ENCODE measurements around the gene CARD18.

CARD18 gene

GRCh38 chr11:105142167-105142566 lies 2.6 kb upstream of the CARD18 start:
- Histone ChIP-seq H3K27me3 (replicated peaks; ENCODE audit: insufficient read depth, low read length) (no peaks in the 10 kb centered on the region), H4K20me1 (ENCODE audit: insufficient read depth, low read length) (no peaks in the 10 kb centered on the region), H3K9me2 (replicated peaks; ENCODE audit: insufficient read depth, low read length) (no peaks in the 10 kb centered on the region), H3K9me3 (replicated peaks; ENCODE audit: insufficient read depth, low read length) (no peaks in the 10 kb centered on the region), H3K36me3 (replicated peaks; ENCODE audit: insufficient read depth, low read length) (no peaks in the 10 kb centered on the region), H3K4me3 (ENCODE audit: low read length) (no peak overlapping the region), H3F3A (ENCODE audit: insufficient read depth, low read length) (no peaks in the 10 kb centered on the region), H3K4me1 (ENCODE audit: low read length) (no peaks in the 10 kb centered on the region), H3K9ac (ENCODE audit: low read length) (no peak overlapping the region), H3K4me2 (ENCODE audit: low read depth, low read length) (no peak overlapping the region), H3K79me2 (ENCODE audit: low read length) (no peaks in the 10 kb centered on the region), H3K27ac (ENCODE audit: low read length) (no peak overlapping the region), H2AFZ (ENCODE audit: low read length) (no peak overlapping the region)
- no peak for DNase-seq
- TF ChIP-seq EZH2 (optimal IDR thresholded peaks at IDR 0.05; ENCODE audit: low read depth, low read length) = no peak
- TF ChIP-seq CTCF (IDR thresholded peaks at IDR 0.05; ENCODE audit: low read length) = no peak
- no peak for TF ChIP-seq EZH2phosphoT487 (IDR thresholded peaks at IDR 0.05; ENCODE audit: low read length)

GRCh38 chr11:105137286-105137685 lies 2.3 kb downstream of the CARD18 start:
- no peaks in the 10 kb centered on the region for H3K9me2 ChIP-seq (replicated peaks; ENCODE audit: insufficient read depth, low read length)

GRCh38 chr11:105135883-105136282 lies 3.7 kb downstream of the CARD18 start:
- H3K79me2 ChIP-seq (ENCODE audit: low read length) = no peaks in the 10 kb centered on the region
- no peak overlapping the region for H3K4me3 ChIP-seq (ENCODE audit: low read length)
- H4K20me1 ChIP-seq (ENCODE audit: insufficient read depth, low read length) = no peaks in the 10 kb centered on the region
- no peak overlapping the region for H2AFZ ChIP-seq (ENCODE audit: low read length)
- no peak overlapping the region for H3K9ac ChIP-seq (ENCODE audit: low read length)
- TF ChIP-seq CTCF (IDR thresholded peaks at IDR 0.05; ENCODE audit: low read length) (no peak), EZH2 (optimal IDR thresholded peaks at IDR 0.05; ENCODE audit: low read depth, low read length) (no peak), EZH2phosphoT487 (IDR thresholded peaks at IDR 0.05; ENCODE audit: low read length) (no peak)
- H3K27me3 ChIP-seq (replicated peaks; ENCODE audit: insufficient read depth, low read length) = no peaks in the 10 kb centered on the region
- DNase-seq = no peak
- no peaks in the 10 kb centered on the region for H3K36me3 ChIP-seq (replicated peaks; ENCODE audit: insufficient read depth, low read length)
- H3K4me2 ChIP-seq (ENCODE audit: low read depth, low read length) = no peak overlapping the region
- no peaks in the 10 kb centered on the region for H3K4me1 ChIP-seq (ENCODE audit: low read length)
- H3F3A ChIP-seq (ENCODE audit: insufficient read depth, low read length) = no peaks in the 10 kb centered on the region
- no peaks in the 10 kb centered on the region for H3K9me3 ChIP-seq (replicated peaks; ENCODE audit: insufficient read depth, low read length)
- no peaks in the 10 kb centered on the region for H3K9me2 ChIP-seq (replicated peaks; ENCODE audit: insufficient read depth, low read length)
- no peak overlapping the region for H3K27ac ChIP-seq (ENCODE audit: low read length)

More at GRCh38 chr11:105137286-105137685, 2.3 kb downstream of the CARD18 start:
- Histone ChIP-seq H3K9me3 (replicated peaks; ENCODE audit: insufficient read depth, low read length) (no peaks in the 10 kb centered on the region), H3K79me2 (ENCODE audit: low read length) (no peaks in the 10 kb centered on the region), H3K9ac (ENCODE audit: low read length) (no peak overlapping the region), H3F3A (ENCODE audit: insufficient read depth, low read length) (no peaks in the 10 kb centered on the region), H2AFZ (ENCODE audit: low read length) (no peak overlapping the region), H3K36me3 (replicated peaks; ENCODE audit: insufficient read depth, low read length) (no peaks in the 10 kb centered on the region), H3K4me2 (ENCODE audit: low read depth, low read length) (no peak overlapping the region), H4K20me1 (ENCODE audit: insufficient read depth, low read length) (no peaks in the 10 kb centered on the region), H3K4me1 (ENCODE audit: low read length) (no peaks in the 10 kb centered on the region), H3K4me3 (ENCODE audit: low read length) (no peak overlapping the region), H3K27me3 (replicated peaks; ENCODE audit: insufficient read depth, low read length) (no peaks in the 10 kb centered on the region), H3K27ac (ENCODE audit: low read length) (no peak overlapping the region)
- TF ChIP-seq EZH2phosphoT487 (IDR thresholded peaks at IDR 0.05; ENCODE audit: low read length) = no peak
- TF ChIP-seq CTCF (IDR thresholded peaks at IDR 0.05; ENCODE audit: low read length) = no peak
- no peak for TF ChIP-seq EZH2 (optimal IDR thresholded peaks at IDR 0.05; ENCODE audit: low read depth, low read length)
- DNase-seq = no peak
